ENCODE data around the gene PARD3.

The PARD3 gene

GRCh38 chr10:34736976-34737771 is 77.9 kb downstream of the PARD3 start:
- DNase-seq = no peak

DNA sequence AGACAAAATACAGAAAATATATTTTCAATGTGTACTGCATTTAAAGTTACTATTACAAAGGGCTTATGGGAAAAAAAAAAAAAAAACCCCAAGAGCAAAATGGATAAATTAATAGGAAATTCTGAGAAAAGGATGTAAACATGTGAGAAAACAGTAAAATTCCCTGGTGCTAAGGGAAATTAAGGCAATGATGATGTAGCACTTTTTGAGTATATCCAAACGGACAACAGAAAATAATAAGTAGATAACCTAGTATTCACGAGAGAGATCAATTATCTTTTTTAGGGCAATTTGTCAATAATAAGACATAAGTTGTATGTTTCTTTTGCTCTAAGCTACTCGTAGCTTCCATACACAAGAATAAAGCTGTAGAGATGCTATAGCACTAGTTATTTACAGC is 80.2 kb downstream of the PARD3 start:
- DNase-seq = no peak

DNA sequence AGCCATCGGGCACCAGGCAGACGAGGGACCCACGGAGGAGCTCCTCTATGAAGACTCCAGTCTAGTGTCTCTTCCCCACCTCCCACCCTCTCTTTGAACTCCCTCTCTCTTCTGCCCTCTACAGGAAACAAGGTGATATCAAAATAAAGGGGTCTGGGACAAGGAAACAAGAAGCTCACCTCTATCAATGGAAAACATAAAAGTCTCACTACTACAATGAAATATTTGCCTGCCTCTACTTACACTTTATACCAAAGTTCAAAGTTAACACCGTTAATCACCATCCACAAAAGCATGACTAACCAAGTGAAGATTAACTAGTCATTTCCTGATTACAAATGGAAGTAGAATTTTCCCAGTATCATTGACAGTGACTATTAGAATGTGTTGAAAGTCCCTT is 82.2 kb downstream of the PARD3 start:
- DNase-seq = peak in 1 of 2 experiments; percentile 1

DNA sequence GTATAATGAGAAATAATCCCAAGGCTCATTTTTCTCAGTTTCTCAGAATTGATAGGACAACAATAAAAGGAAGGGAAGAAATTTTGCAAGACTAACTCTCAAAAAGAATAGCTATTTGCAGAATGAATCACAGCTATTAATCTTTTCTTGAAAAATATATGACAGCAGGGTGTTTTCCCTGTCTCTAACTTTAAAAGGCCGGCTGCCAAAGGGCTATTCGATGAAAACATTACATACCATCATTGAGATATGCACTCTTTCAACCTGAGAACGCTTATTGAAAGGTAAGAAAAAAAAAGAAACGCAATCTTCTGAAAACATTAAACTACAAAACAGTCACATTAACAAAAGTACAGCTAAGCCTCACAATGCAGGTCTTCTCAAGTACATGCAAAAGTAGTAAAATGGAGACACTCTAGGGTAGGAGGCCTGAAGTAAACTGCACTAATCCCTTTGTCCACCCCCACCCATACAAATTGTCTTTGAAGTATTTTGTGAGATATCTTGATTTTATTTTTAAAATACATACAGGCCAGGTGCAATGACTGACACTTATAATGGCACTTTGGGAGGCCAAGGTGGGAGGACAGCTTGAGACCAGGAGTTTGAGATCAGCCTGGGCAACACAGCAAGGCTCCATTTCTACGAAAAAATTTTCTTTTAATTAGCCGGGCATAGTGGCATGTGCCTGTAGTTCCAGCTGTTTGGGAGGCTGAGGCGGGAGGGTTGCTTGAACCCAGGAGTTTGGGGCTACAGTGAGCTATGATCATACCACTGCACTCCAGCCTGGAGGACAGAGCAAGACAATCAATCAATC is 83.0 kb downstream of the PARD3 start:
- DNase-seq = no peak

- no peak for DNase-seq
Measured at GRCh38 chr10:34731213-34731612, 83.9 kb downstream of the PARD3 start.

DNA sequence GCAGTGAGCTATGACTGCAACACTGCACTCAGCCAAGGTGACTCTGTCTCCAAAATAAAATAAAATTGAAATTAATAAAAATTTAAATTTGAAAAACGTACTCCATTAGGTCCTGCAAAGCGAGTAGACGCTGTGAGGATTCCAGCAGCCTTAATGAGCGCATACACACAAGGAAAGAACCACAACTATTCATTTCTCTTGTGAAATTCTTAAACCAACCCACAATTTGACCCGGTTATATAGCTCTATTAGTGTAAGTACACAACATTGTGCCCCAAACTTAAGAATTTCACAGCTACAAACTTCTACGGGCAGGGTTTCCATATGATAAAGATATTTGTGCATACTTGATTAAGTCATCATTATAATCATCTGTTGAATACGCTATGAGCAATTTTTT is 84.4 kb downstream of the PARD3 start:
- DNase-seq = no peak

GRCh38 chr10:34729619-34730018 is 85.5 kb downstream of the PARD3 start:
- no peak for DNase-seq

DNA sequence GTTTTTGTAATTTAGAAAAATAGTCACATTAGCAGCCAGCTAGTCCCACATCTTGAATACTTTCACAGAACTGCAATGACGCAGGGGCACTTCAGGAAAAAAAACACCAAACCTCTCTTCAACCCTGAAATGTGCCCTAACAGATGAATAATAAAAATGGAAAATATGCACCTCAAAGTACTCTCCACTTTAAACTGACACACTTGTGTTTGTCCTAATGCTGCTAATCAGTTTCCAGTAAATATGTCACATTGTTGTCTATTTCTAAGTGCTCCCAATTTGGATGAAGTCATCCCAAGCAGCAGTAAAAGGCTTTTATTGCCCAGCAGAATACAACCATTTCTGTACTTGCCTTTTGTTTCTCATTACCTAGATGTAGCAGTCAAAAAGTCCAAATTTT is 86.7 kb downstream of the PARD3 start:
- no peak for DNase-seq

GRCh38 chr10:34727595-34728033 is 87.5 kb downstream of the PARD3 start:
- DNase-seq = no peak

DNA sequence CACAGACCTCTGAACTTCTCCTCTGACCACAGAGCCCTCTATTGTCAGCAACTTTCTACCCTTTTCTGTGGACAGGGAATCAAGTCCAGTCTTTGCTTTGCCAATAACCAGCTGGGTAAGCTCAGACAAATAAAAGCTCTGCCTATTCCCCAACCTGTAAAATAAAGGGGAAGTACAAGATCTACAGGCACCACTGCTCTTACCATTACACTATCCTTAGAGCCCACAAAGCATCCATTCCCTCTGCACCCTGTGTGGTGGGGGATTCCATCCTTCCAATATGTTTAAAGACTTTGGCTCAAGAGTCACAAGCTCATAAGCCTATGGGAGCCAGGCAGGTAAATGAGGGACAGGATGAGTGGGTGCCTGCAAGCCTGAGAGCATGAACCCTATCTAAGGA is 88.2 kb downstream of the PARD3 start:
- no peak for DNase-seq

DNA sequence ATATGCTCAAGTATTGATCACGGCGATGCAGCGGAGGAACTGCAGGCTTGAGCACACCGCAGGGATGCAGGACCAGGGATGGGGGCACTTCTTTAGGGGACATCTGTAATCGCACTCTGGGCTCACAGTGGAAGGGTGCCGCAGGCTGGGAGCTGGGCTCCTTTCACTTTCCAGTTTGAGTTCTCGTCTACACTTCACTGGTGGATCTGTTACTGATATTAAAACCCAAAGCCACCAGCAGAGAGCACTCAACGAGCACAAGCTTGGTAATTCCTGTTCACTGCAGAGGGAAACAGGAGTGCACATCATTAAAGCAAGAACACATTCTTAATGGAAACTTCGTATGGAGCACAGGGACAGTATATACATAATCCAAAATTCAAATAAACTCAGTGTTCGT is 91.3 kb downstream of the PARD3 start:
- no peak for DNase-seq

GRCh38 chr10:34722404-34722803 is 92.7 kb downstream of the PARD3 start:
- no peak for DNase-seq

GRCh38 chr10:34721208-34721840 is 93.8 kb downstream of the PARD3 start:
- no peak for DNase-seq

DNA sequence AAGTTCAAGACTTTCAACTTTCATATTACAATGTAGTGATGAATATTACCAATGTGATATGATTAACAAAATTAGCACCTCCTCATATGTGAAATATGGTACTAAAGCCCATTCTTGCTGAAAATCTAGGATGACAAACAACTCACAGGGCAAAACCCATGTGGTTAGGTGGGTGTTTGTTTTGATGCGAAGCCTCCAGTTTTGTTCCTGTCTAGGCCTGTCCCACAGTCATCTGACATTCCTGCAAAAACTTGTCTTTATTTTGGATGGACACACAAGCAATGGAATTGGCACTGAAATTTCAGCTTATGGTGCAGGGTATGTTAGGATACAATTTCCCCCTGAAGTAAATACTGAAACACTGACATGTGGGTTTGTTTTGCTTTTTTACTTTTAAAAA is 95.3 kb downstream of the PARD3 start:
- no peak for DNase-seq

DNA sequence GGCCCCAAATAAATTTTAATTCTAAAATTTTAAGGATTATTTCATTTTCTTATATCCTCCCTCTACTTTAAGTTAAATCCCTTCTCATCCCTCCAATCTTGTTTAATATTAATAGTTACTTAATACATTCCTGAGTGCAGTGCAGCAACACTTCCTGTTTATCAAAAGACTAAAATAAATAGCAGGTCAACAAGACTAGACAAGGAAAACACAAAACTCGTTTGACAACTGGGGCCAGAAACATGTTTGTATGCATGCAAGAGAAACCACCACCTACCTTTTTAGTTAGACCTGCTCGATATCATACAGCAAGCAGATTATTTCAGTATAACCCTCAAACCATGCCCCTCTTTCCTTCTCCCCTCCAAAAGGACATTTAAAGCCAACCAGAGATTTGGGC is 95.8 kb downstream of the PARD3 start:
- no peak for DNase-seq

GRCh38 chr10:34717429-34717828 is 97.7 kb downstream of the PARD3 start:
- DNase-seq = no peak

GRCh38 chr10:34716958-34717357 is 98.1 kb downstream of the PARD3 start:
- no peak for DNase-seq

DNA sequence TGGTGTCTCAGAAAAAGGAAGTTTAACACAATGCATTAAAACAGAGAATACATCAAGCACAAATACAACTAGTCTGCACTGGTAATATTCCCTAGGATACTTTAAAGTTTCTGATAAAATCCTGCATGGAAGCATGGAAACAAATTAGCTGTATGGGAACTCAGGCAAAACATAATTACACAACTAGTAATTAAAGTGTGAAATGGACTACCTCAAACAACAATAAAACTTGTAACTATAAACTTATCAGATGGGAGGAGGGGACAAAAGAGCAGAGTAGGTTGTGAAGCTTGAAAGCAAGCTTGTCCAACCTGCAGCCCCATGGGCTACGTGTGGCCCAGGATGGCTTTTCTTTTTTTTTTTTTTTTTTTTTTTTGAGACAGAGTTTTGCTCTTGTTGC is 98.9 kb downstream of the PARD3 start:
- DNase-seq = no peak

DNA sequence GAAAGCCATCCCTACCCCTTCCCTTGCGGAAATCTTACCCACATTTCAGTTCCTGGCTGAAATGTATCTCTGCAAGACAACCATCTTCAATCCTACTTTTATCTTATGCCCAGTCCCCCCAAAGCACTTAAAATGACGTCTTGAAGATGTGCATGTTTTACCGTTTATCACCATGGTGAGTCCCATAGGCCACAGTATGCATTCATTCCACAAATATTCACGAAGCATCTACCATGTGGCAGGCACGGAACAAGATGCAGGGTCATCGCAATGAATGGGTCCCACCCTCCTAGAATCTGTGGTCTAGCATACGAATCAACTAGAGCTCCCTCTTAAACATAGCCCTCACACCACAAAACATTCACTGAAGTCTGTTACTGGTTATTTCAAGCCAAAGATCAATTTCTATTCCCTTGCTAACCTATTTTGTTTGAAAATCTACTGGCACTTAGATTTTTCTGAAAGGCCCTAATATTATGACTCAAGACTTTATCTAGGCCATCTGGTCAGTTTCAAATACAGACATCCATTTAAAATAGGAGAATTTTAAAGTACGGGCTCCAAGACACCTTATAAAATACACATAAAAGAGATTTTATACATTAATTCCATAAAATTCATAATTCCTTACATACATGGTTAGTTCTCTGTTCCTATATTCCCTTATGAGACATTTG is 99.4 kb downstream of the PARD3 start:
- DNase-seq = no peak

DNA sequence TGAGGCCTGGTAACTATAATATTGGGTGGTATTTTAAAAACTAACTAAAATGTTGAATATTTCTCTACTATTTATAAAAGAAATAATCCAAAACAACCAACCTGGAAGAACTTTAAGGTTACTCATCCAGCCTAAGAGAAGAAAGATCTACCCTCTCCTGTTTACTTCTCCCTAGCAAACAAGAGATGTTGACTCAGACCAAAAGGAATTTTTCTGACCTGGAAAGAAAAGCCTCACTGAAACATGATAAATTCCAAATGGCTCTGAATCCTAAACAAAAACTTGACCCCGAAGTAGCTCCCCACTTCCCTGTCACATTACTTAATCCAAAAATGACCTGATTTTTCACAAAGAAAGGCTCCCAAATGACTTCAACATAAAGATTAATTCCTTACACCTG is 101.2 kb downstream of the PARD3 start:
- DNase-seq = no peak

GRCh38 chr10:34711500-34711899 is 103.6 kb downstream of the PARD3 start:
- no peak for DNase-seq

DNA sequence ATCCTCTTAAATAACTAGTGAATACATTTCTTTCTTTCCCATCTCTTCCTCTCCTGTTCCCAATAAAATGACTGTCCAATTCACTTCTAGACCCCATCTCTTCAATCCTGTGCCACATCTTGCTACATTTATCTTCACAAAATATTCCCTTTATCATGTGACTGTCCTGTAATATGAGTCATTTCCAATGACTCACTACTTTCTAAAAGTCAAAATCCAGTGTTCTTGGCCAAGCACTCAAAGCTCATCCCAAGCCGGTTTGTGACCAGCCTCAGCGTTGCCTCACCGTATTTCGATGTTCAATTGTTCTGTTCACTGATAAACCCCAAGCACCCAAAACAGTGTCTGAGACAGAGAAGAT is 104.7 kb downstream of the PARD3 start:
- no peak for DNase-seq

DNA sequence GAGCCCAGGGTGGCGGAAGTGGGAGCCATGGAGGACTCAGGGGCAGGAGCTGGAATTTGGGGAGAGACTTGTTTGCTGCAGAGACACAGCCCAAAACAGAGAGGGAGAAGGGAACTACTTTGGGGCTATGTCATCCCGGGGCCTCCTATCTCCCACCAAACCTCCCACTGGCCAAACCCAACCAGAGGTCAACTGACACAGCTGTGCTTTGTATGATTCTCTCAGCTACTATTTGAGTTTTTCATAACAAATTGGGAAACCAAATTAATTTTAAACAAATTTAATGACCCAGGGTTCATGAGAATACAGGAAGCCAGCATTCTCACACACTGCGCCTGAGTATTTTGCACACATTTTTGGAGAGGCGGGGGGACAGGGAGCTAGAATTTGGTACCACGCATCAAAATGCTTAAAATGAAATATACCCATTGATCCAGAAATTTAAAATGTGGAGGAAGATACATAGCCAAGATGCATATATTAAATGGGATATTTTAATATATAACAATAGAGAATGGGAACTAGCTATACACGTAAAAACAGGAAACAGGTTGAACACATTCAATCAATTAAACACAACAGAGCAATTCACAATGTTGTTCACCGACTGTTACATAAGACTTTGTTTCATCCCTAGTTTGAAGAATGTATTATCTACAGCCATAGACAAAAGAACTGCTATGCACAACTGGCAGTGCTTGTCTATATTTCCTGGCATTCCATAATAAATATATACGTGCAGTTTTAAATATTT is 105.3 kb downstream of the PARD3 start:
- no peak for DNase-seq
